Mucosa of descending colon (tissue), 3 donors: Measurements from ENCODE around the gene OR10G2. TPM values are rescaled to one million over a fixed set of nuclear protein-coding genes. Genes with fewer than 3 reads are reported as not detected.

Experiments used
- ATAC-seq: fragments of 200-7000 bp; cut with Tn5 transposase; one replicate; pipeline ENCODE4 v1.9.1; 2020; ENCODE audit warnings: mild to moderate bottlenecking, moderate library complexity
- DNase-seq, 3 donors: peaks; one replicate each; pipeline ENCODE4 v3.0.0-alpha.2; 2020
- H3K36me3 ChIP-seq: fragments of 200-600 bp; one replicate; pipeline ENCODE4 v1.8.0; 2021; ENCODE audit warnings: low read depth, mild to moderate bottlenecking
- H3K4me1 ChIP-seq: fragments of 200-600 bp; one replicate; pipeline ENCODE4 v1.8.0; 2021; ENCODE audit warnings: low read depth, mild to moderate bottlenecking
- H3K4me3 ChIP-seq: fragments of 200-600 bp; one replicate; pipeline ENCODE4 v1.8.0; 2021; ENCODE audit warnings: mild to moderate bottlenecking
- H3K9me3 ChIP-seq: fragments of 200-600 bp; one replicate; pipeline ENCODE4 v1.8.0; 2021; ENCODE audit warnings: mild to moderate bottlenecking
- CTCF ChIP-seq: fragments of 200-600 bp; IDR thresholded peaks from one replicate; pipeline ENCODE4 v1.8.0; 2022; ENCODE audit warnings: antibody characterized with exemption, mild to moderate bottlenecking
- intact Hi-C, 2 donors: fragments of 100-400 bp; cut with DNase I in 1 of 2; cut with micrococcal nuclease in 1 of 2; formaldehyde crosslinking; loops; one replicate each; pipeline versions ENCODE4 v1.11.0 to v1.11.1; 2022; cut with DNase I, micrococcal nuclease
- total RNA-seq, 3 donors: library from RNA; stranded (reverse); fragmentation: NEBNext Ultra II Directional in 2 of 3; extraction: Animal tissue kit (Norgen Biotek cat#: 25700) in 2 of 3; gene quantifications; one replicate each; pipeline versions ENCODE4 v1.2.1 to v1.2.4, GENCODE V29; 2021 to 2023
- donor health status: DM: no; HTN: no; CAD: no; lungs with moderate emphysema.
- donor health status: DM: no; HTN: no; CAD: no.
- donor health status: DM: no; HTN: yes; CAD: no.

The OR10G2 gene
- total RNA-seq, 3 donors from 2014 or later: not detected

GRCh38 chr14:21669284-21669683, 34.5 kb upstream of the OR10G2 start:
- H3K36me3 ChIP-seq: no peaks in the 10 kb centered on the region
- intact Hi-C loops: no loop called here
- TF ChIP-seq CTCF: no peak
- no peak for DNase-seq
- H3K9me3 ChIP-seq: no peaks in the 10 kb centered on the region
- H3K4me1 ChIP-seq: no peaks in the 10 kb centered on the region
- no peak for ATAC-seq
- no peak overlapping the region for H3K4me3 ChIP-seq

GRCh38 chr14:21668377-21668776, 33.6 kb upstream of the OR10G2 start:
- DNase-seq: no peak
- no peak for ATAC-seq
- no peaks in the 10 kb centered on the region for H3K9me3 ChIP-seq
- intact Hi-C loops: no loop called here
- H3K4me1 ChIP-seq: no peaks in the 10 kb centered on the region
- H3K36me3 ChIP-seq: no peaks in the 10 kb centered on the region
- H3K4me3 ChIP-seq: no peak overlapping the region
- no peak for TF ChIP-seq CTCF

GRCh38 chr14:21656980-21657379, 22.2 kb upstream of the OR10G2 start:
- ATAC-seq: no peak
- no peaks in the 10 kb centered on the region for H3K4me1 ChIP-seq

GRCh38 chr14:21654215-21654614, 19.5 kb upstream of the OR10G2 start:
- Histone ChIP-seq H3K4me1 (no peaks in the 10 kb centered on the region), H3K36me3 (no peaks in the 10 kb centered on the region), H3K4me3 (no peak overlapping the region), H3K9me3 (no peaks in the 10 kb centered on the region)
- DNase-seq (no peak), ATAC-seq (no peak)
- TF ChIP-seq CTCF: no peak
- intact Hi-C loops: no loop called here

More at GRCh38 chr14:21656980-21657379, 22.2 kb upstream of the OR10G2 start:
- Histone ChIP-seq H3K4me3 (no peak overlapping the region), H3K9me3 (no peaks in the 10 kb centered on the region), H3K36me3 (no peaks in the 10 kb centered on the region)
- no peak for TF ChIP-seq CTCF
- no peak for DNase-seq
- intact Hi-C loops: no loop called here

- ATAC-seq: peak; percentile 87
Measured at GRCh38 chr14:21653331-21653885, 18.7 kb upstream of the OR10G2 start, which contains the start of gene OR4E2. TSS of gene OR4E2 (plus strand) at chr14:21653835. CDS start at chr14:21665083, 11,248 bp downstream.

More at GRCh38 chr14:21653331-21653885, 18.7 kb upstream of the OR10G2 start, which contains the start of gene OR4E2:
- Histone ChIP-seq H3K9me3 (no peaks in the 10 kb centered on the region), H3K4me1 (no peaks in the 10 kb centered on the region), H3K4me3 (no peak within 1 kb of the TSS), H3K36me3 (no peaks in the 10 kb centered on the region)
- TF ChIP-seq CTCF: no peak
- intact Hi-C loops: no loop called here
- DNase-seq: peak in 1 of 3 donors; percentile 33
